ENCODE results near the gene DOCK7. TPM values are rescaled to one million over a fixed set of nuclear protein-coding genes. Genes with fewer than 3 reads are reported as not detected.

DOCK7 gene
- total RNA-seq, 1 donor from 2014 or later, result 172 TPM

- no peak for DNase-seq (ENCODE audit: low spot score in 2 of 2)
- FAIRE-seq, result no peak
Observed at GRCh38 chr1:62484824-62485468, 203.2 kb downstream of the DOCK7 start.

DNA sequence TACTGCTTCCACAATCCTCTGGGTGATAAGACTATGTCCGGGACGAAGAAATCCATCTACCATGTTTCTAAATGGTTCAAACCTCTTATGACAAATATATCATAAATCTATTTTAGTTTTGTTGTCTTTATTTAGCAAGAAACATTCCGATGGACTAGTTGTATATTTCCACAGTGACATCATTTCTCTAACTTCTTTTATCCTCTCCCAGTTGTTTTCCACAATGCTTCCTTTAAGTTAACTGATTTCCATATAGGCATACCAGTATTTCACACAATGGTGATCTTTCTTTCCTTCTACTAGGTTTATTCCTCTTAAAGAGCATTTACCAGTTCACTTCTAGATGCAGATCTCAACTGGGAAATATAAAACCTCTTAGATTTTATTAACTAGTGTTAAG lies 206.5 kb downstream of the DOCK7 start:
- DNase-seq (ENCODE audit: low spot score in 2 of 2) (no peak), FAIRE-seq (no peak)

DNA sequence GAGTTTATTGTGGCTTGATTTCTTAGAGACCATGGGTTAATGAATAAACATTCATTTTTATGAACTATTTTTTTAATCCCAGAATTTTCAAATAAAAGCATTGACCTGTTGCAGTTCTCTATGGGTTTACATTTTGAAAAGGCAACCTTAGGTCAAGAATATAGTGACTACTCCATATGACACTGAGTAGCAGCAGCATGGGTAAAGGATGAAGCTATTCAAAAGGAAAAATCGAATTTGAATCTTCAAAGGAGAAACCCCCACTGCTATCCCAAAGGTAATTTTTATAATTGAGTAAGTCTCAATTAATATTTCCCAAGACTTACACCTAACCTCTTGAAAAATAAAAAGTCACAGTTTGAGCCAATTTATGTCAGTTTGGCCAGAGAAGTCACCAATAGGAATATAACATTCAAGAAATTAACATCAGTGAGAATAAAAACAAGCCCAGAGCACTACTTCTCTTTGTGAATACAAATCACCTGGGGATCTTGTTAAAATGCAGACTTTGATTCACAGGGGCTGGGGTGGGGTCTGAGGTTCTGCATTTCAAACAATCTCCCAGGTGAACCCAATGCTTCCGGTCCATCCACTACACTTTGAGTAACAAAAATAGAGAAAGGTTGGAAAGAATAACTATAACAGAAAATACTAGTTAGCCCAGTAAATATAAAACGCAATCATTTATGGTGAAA lies 211.5 kb downstream of the DOCK7 start:
- FAIRE-seq (no peak), DNase-seq (ENCODE audit: low spot score in 2 of 2) (no peak)

GRCh38 chr1:62467092-62467491 lies 221.1 kb downstream of the DOCK7 start:
- FAIRE-seq, result no peak

DNA sequence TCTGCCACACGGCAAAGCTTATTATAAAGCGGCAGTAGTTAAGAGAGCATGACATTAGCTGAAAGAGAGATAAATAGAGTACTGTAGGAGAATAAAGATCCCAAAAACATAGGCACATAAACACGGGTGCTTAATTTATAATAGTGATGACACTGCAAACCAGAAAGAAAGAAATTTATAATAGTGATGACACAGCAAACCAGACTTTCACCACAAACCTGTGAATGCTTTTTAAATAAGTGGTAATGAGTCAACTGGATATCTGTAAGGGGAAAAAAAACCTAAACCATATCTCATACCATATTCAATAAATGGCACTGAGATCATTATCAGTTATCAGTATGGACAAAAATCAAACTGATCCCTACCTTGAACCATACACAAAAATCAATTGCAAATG lies 225.8 kb downstream of the DOCK7 start:
- no peak for FAIRE-seq
- no peak for DNase-seq (ENCODE audit: low spot score in 2 of 2)

More at GRCh38 chr1:62467092-62467491, 221.1 kb downstream of the DOCK7 start:
- no peak for DNase-seq (ENCODE audit: low spot score in 2 of 2)

- no peak for FAIRE-seq
Observed at GRCh38 chr1:62457955-62458354, 230.2 kb downstream of the DOCK7 start.

DNA sequence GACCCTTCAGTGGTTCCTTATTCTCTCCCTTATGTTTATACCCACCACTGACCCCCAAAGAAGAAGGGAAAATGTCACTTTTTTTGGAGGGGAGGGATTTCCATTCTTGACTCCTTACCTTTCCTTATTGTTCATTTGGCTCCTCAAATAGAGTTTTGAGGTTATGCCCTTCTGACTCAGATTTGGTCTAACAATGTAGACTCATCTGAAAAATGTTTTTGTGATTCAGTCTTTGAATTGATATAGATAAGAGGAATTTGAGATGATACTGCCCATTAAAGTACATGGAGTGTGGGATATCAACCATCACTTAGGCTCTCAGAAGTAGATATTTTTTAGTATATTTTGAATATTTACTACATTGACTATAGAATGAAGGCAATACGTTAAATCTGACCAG lies 235.2 kb downstream of the DOCK7 start:
- FAIRE-seq (no peak), DNase-seq (ENCODE audit: low spot score in 2 of 2) (no peak)

More at GRCh38 chr1:62457955-62458354, 230.2 kb downstream of the DOCK7 start:
- DNase-seq (ENCODE audit: low spot score in 2 of 2), result no peak

DNA sequence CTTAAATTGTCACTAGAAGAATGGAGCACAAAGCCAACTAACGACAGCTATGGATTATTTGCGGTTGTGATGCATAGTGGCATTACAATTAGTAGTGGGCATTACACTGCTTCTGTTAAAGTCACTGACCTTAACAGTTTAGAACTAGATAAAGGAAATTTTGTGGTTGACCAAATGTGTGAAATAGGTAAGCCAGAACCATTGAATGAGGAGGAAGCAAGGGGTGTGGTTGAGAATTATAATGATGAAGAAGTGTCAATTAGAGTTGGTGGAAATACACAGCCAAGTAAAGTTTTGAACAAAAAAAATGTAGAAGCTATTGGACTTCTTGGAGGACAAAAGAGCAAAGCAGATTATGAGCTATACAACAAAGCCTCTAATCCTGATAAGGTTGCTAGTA lies 237.9 kb downstream of the DOCK7 start:
- DNase-seq (ENCODE audit: low spot score in 2 of 2) (no peak), FAIRE-seq (no peak)

GRCh38 chr1:62448221-62448933 lies 239.8 kb downstream of the DOCK7 start:
- no peak for FAIRE-seq
- DNase-seq (ENCODE audit: low spot score in 2 of 2), result no peak

DNA sequence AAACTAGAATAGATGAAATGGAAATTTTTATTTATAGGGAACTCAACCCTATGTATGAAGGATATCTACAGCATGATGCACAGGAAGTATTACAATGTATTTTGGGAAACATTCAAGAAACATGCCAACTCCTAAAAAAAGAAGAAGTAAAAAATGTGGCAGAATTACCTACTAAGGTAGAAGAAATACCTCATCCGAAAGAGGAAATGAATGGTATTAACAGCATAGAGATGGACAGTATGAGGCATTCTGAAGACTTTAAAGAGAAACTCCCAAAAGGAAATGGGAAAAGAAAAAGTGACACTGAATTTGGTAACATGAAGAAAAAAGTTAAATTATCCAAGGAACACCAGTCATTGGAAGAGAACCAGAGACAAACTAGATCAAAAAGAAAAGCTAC lies 243.5 kb downstream of the DOCK7 start:
- FAIRE-seq (no peak), DNase-seq (ENCODE audit: low spot score in 2 of 2) (no peak)

DNA sequence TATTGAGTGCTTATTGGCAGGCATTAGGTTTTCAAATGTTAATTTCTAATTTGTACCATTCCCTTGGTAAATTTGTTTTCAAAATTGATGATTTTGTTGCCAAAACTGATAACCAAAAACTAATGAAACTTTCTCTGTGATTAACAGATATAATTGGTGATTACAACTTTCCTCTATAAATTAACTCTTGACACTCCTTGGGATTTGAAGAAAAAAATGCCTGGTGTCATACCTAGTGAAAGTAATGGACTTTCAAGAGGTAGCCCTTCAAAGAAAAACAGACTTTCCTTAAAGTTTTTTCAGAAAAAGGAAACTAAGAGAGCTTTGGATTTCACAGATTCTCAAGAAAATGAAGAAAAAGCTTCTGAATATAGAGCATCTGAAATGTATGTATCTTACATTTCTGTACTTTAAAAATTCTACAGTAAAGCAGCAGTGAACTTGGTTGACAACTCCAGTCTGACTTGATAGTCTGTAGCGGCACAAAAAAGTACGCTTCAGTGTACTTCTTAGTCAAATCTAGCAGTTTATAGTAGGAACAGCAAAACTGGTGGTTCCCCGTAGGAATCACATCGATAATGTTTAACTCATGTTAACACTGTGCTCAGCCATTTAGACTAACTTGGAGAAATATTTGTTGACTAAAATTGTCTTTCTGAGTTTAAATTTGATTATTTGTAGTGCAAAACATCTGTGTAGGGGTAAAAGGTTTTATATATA lies 248.4 kb downstream of the DOCK7 start:
- no peak for DNase-seq (ENCODE audit: low spot score in 2 of 2)
- no peak for FAIRE-seq

- peak in 1 of 2 donors; percentile 13 for DNase-seq (ENCODE audit: low spot score in 2 of 2)
- no peak for FAIRE-seq
Observed at GRCh38 chr1:62438163-62438562, 250.0 kb downstream of the DOCK7 start.

GRCh38 chr1:62437273-62437940 lies 250.8 kb downstream of the DOCK7 start:
- DNase-seq (ENCODE audit: low spot score in 2 of 2) (peak; percentile 14 to 20), FAIRE-seq (no peak)

GRCh38 chr1:62436466-62437272 lies 251.5 kb downstream of the DOCK7 start, which contains the start of gene USP1:
Gene USP1, plus strand, starts transcription at chr1:62437049. Its CDS starts 2,819 bp downstream, at chr1:62439868.
- no peak for FAIRE-seq
- DNase-seq (ENCODE audit: low spot score in 2 of 2), result peak; percentile 91

- DNase-seq (ENCODE audit: low spot score in 2 of 2) (peak; percentile 80 to 81), FAIRE-seq (no peak)
Observed at GRCh38 chr1:62436039-62436465, 252.1 kb downstream of the DOCK7 start.

DNA sequence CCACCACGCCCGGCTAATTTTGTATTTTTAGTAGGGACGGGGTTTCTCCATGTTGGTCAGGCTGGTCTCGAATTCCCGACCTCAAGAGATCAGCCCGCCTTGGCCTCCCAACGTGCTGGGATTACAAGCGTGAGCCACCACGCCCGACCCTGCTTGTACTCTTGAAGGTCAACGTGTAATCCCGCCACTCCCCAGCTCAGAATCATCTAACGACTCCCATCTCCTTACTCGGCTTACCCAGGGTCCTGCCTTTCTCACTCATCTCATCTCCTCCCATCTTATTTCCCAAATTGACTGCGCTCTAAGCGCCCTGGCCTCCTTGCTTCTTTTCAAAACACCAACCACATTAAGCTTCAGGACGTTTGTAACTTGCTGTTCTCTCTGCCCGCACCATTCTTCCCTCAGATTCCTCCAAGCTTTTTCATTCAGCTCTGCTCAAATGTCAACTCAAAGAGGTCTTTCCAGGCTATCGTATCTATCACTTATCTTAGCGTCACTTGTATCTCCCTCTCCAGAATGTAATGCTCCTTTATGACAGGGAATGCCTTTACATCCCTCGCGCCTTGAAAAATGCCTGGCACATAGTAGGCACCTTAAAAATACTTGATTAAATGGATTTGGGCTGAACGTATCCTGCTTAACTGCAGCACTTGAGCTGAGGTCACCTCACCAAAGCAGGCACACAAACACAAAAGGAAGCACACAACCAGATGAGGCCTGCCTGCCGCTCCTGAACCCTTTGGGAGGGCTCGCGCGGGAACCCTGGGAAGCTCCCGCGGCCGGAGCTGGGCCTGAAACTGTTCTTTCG lies 252.8 kb downstream of the DOCK7 start:
- FAIRE-seq (no peak), DNase-seq (ENCODE audit: low spot score in 2 of 2) (no peak)

GRCh38 chr1:62434618-62435001 lies 253.6 kb downstream of the DOCK7 start:
- FAIRE-seq (no peak), DNase-seq (ENCODE audit: low spot score in 2 of 2) (no peak)

DNA sequence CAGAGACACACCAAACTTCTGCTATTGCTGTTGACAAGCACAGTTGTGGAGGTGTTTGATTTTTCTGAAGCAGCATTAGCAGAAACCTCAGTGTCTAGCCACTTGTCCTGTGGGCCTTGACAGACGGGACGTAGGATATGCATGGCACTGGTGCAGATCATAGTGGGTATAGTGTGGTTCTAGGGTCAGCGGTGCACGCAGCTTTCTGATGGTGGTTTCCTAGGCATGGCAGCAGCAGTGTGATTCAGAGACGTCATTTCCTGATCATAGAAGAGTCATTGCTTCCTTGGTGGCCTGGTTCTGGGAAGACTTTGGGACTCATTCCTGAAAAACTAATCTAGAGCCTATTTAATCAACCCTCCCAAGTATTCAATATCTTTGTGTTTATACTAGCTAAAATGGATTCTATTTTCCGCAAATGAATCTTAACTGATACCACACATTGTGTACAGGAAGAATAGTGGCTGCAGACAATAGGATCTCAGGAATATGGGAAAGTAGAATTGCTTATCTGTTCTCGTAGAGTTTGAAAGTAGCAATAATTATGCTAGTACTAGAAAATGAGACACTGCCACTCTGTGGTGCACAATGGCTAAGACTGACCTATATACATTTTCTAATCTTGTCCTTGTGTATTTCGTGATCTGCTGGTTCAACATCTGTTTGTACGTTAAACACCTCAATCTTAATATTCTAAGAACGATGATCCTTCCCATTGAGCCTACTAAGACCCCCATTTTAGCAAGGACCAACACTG lies 254.1 kb downstream of the DOCK7 start:
- DNase-seq (ENCODE audit: low spot score in 2 of 2) (no peak), FAIRE-seq (no peak)

All from frontal cortex (tissue), 4 donors.